ENCODE measurements around the gene PRR23E.

- TF ChIP-seq CTCF (IDR thresholded peaks at IDR 0.05) (no peak), POLR2A (IDR thresholded peaks at IDR 0.05) (no peak)
These were observed 12.1 kb downstream of the PRR23E start for GRCh38 chr3:127204841-127205582.
